Hepatocyte (in vitro differentiated cells): ENCODE data around the gene ETV2.

Experiments
- CTCF ChIP-seq: fragments of 200-600 bp; sonication (generic); IDR thresholded peaks from 2 replicates; pipeline ENCODE4 v1.5.1; 2016; ENCODE audit warnings: antibody characterized with exemption, mild to moderate bottlenecking; ENCODE audit not compliant: poor library complexity
- EZH2 ChIP-seq: fragments of 200-600 bp; sonication (generic); IDR thresholded peaks from 2 replicates; pipeline ENCODE4 v1.6.1; 2016; ENCODE audit warnings: antibody characterized with exemption, mild to moderate bottlenecking, borderline replicate concordance
- EZH2phosphoT487 ChIP-seq: fragments of 200-600 bp; sonication (generic); IDR thresholded peaks from one replicate; pipeline ENCODE4 v1.6.1; 2018; ENCODE audit warnings: antibody characterized with exemption, mild to moderate bottlenecking, low read depth, moderate library complexity; ENCODE audit not compliant: unreplicated experiment, severe bottlenecking

GRCh38 chr19:35665604-35666003 is 24.1 kb downstream of the ETV2 start:
- TF ChIP-seq CTCF (no peak), EZH2 (no peak), EZH2phosphoT487 (no peak)
